HepG2 (cell line): ENCODE results near the gene TTC16. TPM values are rescaled to one million over a fixed set of nuclear protein-coding genes. Genes with fewer than 3 reads are reported as not detected.

ENCODE experiments used
- HINFP ChIP-seq: sonication (generic); formaldehyde crosslinking; IDR thresholded peaks from 2 replicates; pipeline ENCODE4 v1.4.0; 2020; ENCODE audit warnings: low read depth, mild to moderate bottlenecking, missing genetic modification reagents
- MATR3 ChIP-seq: sonication (generic); formaldehyde crosslinking; IDR thresholded peaks from 2 replicates; pipeline ENCODE4 v1.4.0; 2020; ENCODE audit warnings: missing genetic modification reagents
- PHB2 ChIP-seq: fragments of 450-650 bp; IDR thresholded peaks from 2 replicates; pipeline ENCODE4 v1.6.1; 2018; ENCODE audit not compliant: partially characterized antibody
- POLR2G ChIP-seq: fragments of 200-400 bp; formaldehyde crosslinking; IDR thresholded peaks from 2 replicates; pipeline ENCODE4 v1.6.1; 2018; ENCODE audit warnings: mild to moderate bottlenecking, low read depth, low read length, moderate library complexity
- RXRA ChIP-seq: sonication (generic); formaldehyde crosslinking; IDR thresholded peaks from 2 replicates; pipeline ENCODE4 v1.5.1; 2020; ENCODE audit warnings: missing genetic modification reagents
- TBX2 ChIP-seq: sonication (generic); formaldehyde crosslinking; IDR thresholded peaks from 2 replicates; pipeline ENCODE4 v1.5.0; 2020; ENCODE audit warnings: missing genetic modification reagents, mild to moderate bottlenecking, borderline replicate concordance
- XBP1 ChIP-seq: sonication (generic); formaldehyde crosslinking; IDR thresholded peaks from 2 replicates; pipeline ENCODE4 v1.5.0; 2020; ENCODE audit warnings: missing genetic modification reagents
- ZBTB42 ChIP-seq: sonication (generic); formaldehyde crosslinking; IDR thresholded peaks from 2 replicates; pipeline ENCODE4 v1.5.0; 2020; ENCODE audit warnings: mild to moderate bottlenecking, missing genetic modification reagents
- ZNF337 ChIP-seq: sonication (generic); formaldehyde crosslinking; IDR thresholded peaks from 2 replicates; pipeline ENCODE4 v1.5.1; 2020; ENCODE audit warnings: missing genetic modification reagents, low read depth, mild to moderate bottlenecking, borderline replicate concordance
- ZNF354B ChIP-seq: sonication (generic); formaldehyde crosslinking; IDR thresholded peaks from 2 replicates; pipeline ENCODE4 v1.8.0; 2022; ENCODE audit warnings: mild to moderate bottlenecking, missing genetic modification reagents
- ZNF710 ChIP-seq: sonication (generic); formaldehyde crosslinking; IDR thresholded peaks from 2 replicates; pipeline ENCODE4 v1.5.0; 2020; ENCODE audit warnings: mild to moderate bottlenecking, missing genetic modification reagents, borderline replicate concordance
- ZNF883 ChIP-seq: sonication (generic); formaldehyde crosslinking; IDR thresholded peaks from 2 replicates; pipeline ENCODE4 v1.5.1; 2020; ENCODE audit warnings: mild to moderate bottlenecking, missing genetic modification reagents; ENCODE audit errors: not compliant biosample characterization
- polyA plus RNA-seq, 8 experiments: library from polyadenylated mRNA; depleted of rRNA in 3 of 8; stranded (reverse) in 7 of 8; unstranded in 1 of 8; fragments of >200 nt; fragmentation: Illumina TruSeq in 4 of 8; extraction: Trizol in 4 of 8; gene quantifications; 2 replicates each; pipeline versions ENCODE4 v1.2.1 to v1.2.3, GENCODE V29; 2011 to 2016; ENCODE audit warnings: low read depth in 4 of 8, missing spikeins in 1 of 8, mixed read lengths in 1 of 8; ENCODE audit not compliant: insufficient read depth in 1 of 8
- total RNA-seq, 5 experiments: library from RNA; depleted of rRNA; stranded (reverse); fragments of >200 nt; fragmentation: Illumina TruSeq; extraction: Trizol; gene quantifications; 2 replicates each; pipeline ENCODE4 v1.2.3, GENCODE V29; 2016; ENCODE audit warnings: low read depth in 1 of 5
- TF ChIP-seq, protein P1 (sequence below): sonication (generic); formaldehyde crosslinking; IDR thresholded peaks from 2 replicates; pipeline ENCODE4 v1.8.1; 2023; ENCODE audit warnings: mild to moderate bottlenecking, missing genetic modification reagents, borderline replicate concordance
- TF ChIP-seq, protein P2 (sequence below): sonication (generic); formaldehyde crosslinking; conservative IDR thresholded peaks from 2 replicates; pipeline ENCODE4 v1.4.0; 2020; ENCODE audit warnings: mild to moderate bottlenecking, missing genetic modification reagents, moderate library complexity
- TF ChIP-seq, protein P3 (sequence below): sonication (generic); formaldehyde crosslinking; IDR thresholded peaks from 2 replicates; pipeline ENCODE4 v1.5.1; 2020; ENCODE audit warnings: missing genetic modification reagents, mild to moderate bottlenecking, borderline replicate concordance
- TF ChIP-seq, protein P4 (sequence below): sonication (generic); formaldehyde crosslinking; IDR thresholded peaks from 2 replicates; pipeline ENCODE4 v1.5.0; 2020; ENCODE audit warnings: mild to moderate bottlenecking, missing genetic modification reagents

TTC16 gene
- total and polyA plus RNA-seq, 2 of the 13 experiments (the other 11 are each of a cell fraction or from before 2014, with no cell fraction given) = not detected

DNA sequence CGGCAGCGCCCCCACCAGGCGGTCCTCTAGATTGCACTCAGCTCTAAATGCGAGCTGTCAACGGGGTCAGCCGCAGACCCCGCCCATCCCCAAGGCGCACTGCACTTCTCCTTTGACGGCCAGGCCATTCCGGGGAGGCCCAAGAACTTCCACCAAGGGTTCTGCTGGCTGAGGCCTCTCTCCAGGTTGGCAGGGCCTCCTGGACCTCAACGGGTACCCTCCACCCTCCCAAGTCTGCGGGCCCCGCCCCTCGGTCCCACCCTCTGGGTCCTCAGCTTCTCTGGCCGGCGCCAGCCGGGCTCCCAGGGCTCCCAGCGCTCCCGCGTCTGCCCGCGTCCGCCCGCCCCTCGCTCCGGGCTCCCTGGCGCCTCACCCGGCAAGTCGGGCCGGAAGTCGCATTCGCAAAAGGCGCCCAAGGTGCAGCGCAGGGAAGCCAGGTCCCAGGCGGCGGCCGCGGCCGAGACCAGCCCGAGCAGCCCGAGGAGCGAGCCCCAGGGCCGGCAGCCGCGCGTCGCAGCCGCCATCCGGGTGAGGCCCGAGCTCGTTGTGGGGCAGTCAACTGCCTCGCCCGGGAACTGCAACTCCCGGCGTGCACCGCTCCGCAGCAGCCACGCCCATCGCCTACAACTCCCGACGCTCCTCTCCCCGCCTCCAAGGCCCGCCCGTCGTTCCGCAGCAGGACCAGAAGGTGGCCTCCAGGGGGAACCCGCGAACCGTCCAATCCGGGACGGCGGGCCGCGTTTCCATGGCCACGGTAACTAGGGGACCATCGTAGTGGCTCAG lies 19.1 kb downstream of the TTC16 start, which contains the start of gene TOR2A (continued):
- peak; percentile 79; the same call in 1 of the 2 replicates for TF ChIP-seq HINFP
- TF ChIP-seq ZNF710 (CRISPR knock-in tag) = no peak
- peak; percentile 75 for TF ChIP-seq POLR2G
- TF ChIP-seq ZNF354B (CRISPR knock-in tag) = 0 out of 2 replicates have a peak, but pooled peaks have one; percentile 23
- no peak for TF ChIP-seq XBP1 (CRISPR knock-in tag)
- TF ChIP-seq, protein P1, sequence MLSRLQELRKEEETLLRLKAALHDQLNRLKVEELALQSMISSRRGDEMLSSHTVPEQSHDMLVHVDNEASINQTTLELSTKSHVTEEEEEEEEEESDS (CRISPR knock-in tag) = no peak
- TF ChIP-seq TBX2 (CRISPR knock-in tag) = no peak; the same call in 1 of the 2 replicates
- TF ChIP-seq, protein P2, sequence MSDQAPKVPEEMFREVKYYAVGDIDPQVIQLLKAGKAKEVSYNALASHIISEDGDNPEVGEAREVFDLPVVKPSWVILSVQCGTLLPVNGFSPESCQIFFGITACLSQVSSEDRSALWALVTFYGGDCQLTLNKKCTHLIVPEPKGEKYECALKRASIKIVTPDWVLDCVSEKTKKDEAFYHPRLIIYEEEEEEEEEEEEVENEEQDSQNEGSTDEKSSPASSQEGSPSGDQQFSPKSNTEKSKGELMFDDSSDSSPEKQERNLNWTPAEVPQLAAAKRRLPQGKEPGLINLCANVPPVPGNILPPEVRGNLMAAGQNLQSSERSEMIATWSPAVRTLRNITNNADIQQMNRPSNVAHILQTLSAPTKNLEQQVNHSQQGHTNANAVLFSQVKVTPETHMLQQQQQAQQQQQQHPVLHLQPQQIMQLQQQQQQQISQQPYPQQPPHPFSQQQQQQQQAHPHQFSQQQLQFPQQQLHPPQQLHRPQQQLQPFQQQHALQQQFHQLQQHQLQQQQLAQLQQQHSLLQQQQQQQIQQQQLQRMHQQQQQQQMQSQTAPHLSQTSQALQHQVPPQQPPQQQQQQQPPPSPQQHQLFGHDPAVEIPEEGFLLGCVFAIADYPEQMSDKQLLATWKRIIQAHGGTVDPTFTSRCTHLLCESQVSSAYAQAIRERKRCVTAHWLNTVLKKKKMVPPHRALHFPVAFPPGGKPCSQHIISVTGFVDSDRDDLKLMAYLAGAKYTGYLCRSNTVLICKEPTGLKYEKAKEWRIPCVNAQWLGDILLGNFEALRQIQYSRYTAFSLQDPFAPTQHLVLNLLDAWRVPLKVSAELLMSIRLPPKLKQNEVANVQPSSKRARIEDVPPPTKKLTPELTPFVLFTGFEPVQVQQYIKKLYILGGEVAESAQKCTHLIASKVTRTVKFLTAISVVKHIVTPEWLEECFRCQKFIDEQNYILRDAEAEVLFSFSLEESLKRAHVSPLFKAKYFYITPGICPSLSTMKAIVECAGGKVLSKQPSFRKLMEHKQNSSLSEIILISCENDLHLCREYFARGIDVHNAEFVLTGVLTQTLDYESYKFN (CRISPR knock-in tag) = peak; percentile 59
- no peak; the same call in 1 of the 2 replicates for TF ChIP-seq ZNF337 (CRISPR knock-in tag)
- no peak for TF ChIP-seq MATR3
- TF ChIP-seq ZNF883 = no peak
- TF ChIP-seq PHB2 = no peak
- TF ChIP-seq, protein P3, sequence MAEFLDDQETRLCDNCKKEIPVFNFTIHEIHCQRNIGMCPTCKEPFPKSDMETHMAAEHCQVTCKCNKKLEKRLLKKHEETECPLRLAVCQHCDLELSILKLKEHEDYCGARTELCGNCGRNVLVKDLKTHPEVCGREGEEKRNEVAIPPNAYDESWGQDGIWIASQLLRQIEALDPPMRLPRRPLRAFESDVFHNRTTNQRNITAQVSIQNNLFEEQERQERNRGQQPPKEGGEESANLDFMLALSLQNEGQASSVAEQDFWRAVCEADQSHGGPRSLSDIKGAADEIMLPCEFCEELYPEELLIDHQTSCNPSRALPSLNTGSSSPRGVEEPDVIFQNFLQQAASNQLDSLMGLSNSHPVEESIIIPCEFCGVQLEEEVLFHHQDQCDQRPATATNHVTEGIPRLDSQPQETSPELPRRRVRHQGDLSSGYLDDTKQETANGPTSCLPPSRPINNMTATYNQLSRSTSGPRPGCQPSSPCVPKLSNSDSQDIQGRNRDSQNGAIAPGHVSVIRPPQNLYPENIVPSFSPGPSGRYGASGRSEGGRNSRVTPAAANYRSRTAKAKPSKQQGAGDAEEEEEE (CRISPR knock-in tag) = no peak
- TF ChIP-seq ZBTB42 = no peak
- TF ChIP-seq RXRA (CRISPR knock-in tag) = no peak; the same call in 1 of the 2 replicates
- TF ChIP-seq, protein P4, sequence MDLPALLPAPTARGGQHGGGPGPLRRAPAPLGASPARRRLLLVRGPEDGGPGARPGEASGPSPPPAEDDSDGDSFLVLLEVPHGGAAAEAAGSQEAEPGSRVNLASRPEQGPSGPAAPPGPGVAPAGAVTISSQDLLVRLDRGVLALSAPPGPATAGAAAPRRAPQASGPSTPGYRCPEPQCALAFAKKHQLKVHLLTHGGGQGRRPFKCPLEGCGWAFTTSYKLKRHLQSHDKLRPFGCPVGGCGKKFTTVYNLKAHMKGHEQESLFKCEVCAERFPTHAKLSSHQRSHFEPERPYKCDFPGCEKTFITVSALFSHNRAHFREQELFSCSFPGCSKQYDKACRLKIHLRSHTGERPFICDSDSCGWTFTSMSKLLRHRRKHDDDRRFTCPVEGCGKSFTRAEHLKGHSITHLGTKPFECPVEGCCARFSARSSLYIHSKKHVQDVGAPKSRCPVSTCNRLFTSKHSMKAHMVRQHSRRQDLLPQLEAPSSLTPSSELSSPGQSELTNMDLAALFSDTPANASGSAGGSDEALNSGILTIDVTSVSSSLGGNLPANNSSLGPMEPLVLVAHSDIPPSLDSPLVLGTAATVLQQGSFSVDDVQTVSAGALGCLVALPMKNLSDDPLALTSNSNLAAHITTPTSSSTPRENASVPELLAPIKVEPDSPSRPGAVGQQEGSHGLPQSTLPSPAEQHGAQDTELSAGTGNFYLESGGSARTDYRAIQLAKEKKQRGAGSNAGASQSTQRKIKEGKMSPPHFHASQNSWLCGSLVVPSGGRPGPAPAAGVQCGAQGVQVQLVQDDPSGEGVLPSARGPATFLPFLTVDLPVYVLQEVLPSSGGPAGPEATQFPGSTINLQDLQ (CRISPR knock-in tag) = no peak
